HepG2 (cell line): ENCODE data around the gene CDIP1. TPM values are rescaled to one million over a fixed set of nuclear protein-coding genes. Genes with fewer than 3 reads are reported as not detected.

Source experiments
- ATF5 ChIP-seq: sonication (generic); formaldehyde crosslinking; IDR thresholded peaks from 2 replicates; pipeline ENCODE4 v1.4.0; 2020; ENCODE audit warnings: mild to moderate bottlenecking, low read depth, missing genetic modification reagents
- CCDC6 ChIP-seq: sonication (generic); formaldehyde crosslinking; IDR thresholded peaks from 2 replicates; pipeline ENCODE4 v1.8.1; 2022; ENCODE audit warnings: mild to moderate bottlenecking, missing genetic modification reagents, moderate library complexity
- ELF1 ChIP-seq: sonication (generic); formaldehyde crosslinking; IDR thresholded peaks from 2 replicates; pipeline ENCODE4 v1.4.0; 2020; ENCODE audit warnings: missing genetic modification reagents
- FOXK2 ChIP-seq: fragments of 450-650 bp; IDR thresholded peaks from 2 replicates; pipeline ENCODE4 v1.6.1; 2016
- GLMP ChIP-seq: sonication (generic); formaldehyde crosslinking; IDR thresholded peaks from 2 replicates; pipeline ENCODE4 v1.9.0; 2021; ENCODE audit warnings: missing genetic modification reagents, mild to moderate bottlenecking, borderline replicate concordance
- MIER2 ChIP-seq: IDR thresholded peaks from 2 replicates; pipeline ENCODE4 v1.6.1; 2016; ENCODE audit warnings: missing biosample characterization, missing genetic modification reagents
- NFE2L2 ChIP-seq: fragments of 150-350 bp; IDR thresholded peaks from 2 replicates; pipeline ENCODE4 v1.6.1; 2014; ENCODE audit warnings: low read length
- RXRB ChIP-seq: IDR thresholded peaks from 2 replicates; pipeline ENCODE4 v1.6.1; 2016; ENCODE audit warnings: borderline replicate concordance, missing genetic modification reagents, missing compliant biosample characterization
- SP140L ChIP-seq: sonication (generic); formaldehyde crosslinking; IDR thresholded peaks from 2 replicates; pipeline ENCODE4 v1.4.0; 2020; ENCODE audit warnings: missing genetic modification reagents, borderline replicate concordance
- TERF1 ChIP-seq: sonication (generic); formaldehyde crosslinking; IDR thresholded peaks from 2 replicates; pipeline ENCODE4 v1.8.0; 2022; ENCODE audit warnings: mild to moderate bottlenecking, missing genetic modification reagents, moderate library complexity
- WIZ ChIP-seq: sonication (generic); formaldehyde crosslinking; IDR thresholded peaks from 2 replicates; pipeline ENCODE4 v1.5.1; 2020; ENCODE audit warnings: mild to moderate bottlenecking, missing genetic modification reagents
- YY1 ChIP-seq: IDR thresholded peaks from 2 replicates; pipeline ENCODE4 v1.6.1; 2011; ENCODE audit warnings: low read length, low read depth, moderate library complexity, mild to moderate bottlenecking; ENCODE audit not compliant: insufficient read depth, insufficient replicate concordance
- ZBTB4 ChIP-seq: sonication (generic); formaldehyde crosslinking; IDR thresholded peaks from 2 replicates; pipeline ENCODE4 v1.4.0; 2020; ENCODE audit warnings: missing genetic modification reagents, mild to moderate bottlenecking, borderline replicate concordance
- ZBTB7A ChIP-seq: sonication (generic); formaldehyde crosslinking; IDR thresholded peaks from 2 replicates; pipeline ENCODE4 v1.8.0; 2022; ENCODE audit warnings: mild to moderate bottlenecking, missing genetic modification reagents
- ZFP36 ChIP-seq: fragments of 150-350 bp; IDR thresholded peaks from 2 replicates; pipeline ENCODE4 v1.6.1; 2018; ENCODE audit warnings: borderline replicate concordance, low read length, low read depth; ENCODE audit not compliant: partially characterized antibody
- ZNF550 ChIP-seq: sonication (generic); formaldehyde crosslinking; IDR thresholded peaks from 2 replicates; pipeline ENCODE4 v1.4.0; 2020; ENCODE audit warnings: mild to moderate bottlenecking, missing genetic modification reagents, borderline replicate concordance
- polyA plus RNA-seq, 8 experiments: library from polyadenylated mRNA; depleted of rRNA in 3 of 8; stranded (reverse) in 7 of 8; unstranded in 1 of 8; fragments of >200 nt; fragmentation: Illumina TruSeq in 4 of 8; extraction: Trizol in 4 of 8; gene quantifications; 2 replicates each; pipeline versions ENCODE4 v1.2.1 to v1.2.3, GENCODE V29; 2011 to 2016; ENCODE audit warnings: low read depth in 4 of 8, missing spikeins in 1 of 8, mixed read lengths in 1 of 8; ENCODE audit not compliant: insufficient read depth in 1 of 8
- total RNA-seq, 5 experiments: library from RNA; depleted of rRNA; stranded (reverse); fragments of >200 nt; fragmentation: Illumina TruSeq; extraction: Trizol; gene quantifications; 2 replicates each; pipeline ENCODE4 v1.2.3, GENCODE V29; 2016; ENCODE audit warnings: low read depth in 1 of 5
- TF ChIP-seq, protein P1 (sequence below): sonication (generic); formaldehyde crosslinking; IDR thresholded peaks from 2 replicates; pipeline ENCODE4 v1.8.1; 2022; ENCODE audit warnings: mild to moderate bottlenecking, missing genetic modification reagents
- TF ChIP-seq, protein P2 (sequence below): sonication (generic); formaldehyde crosslinking; IDR thresholded peaks from 2 replicates; pipeline ENCODE4 v1.5.0; 2020; ENCODE audit warnings: mild to moderate bottlenecking, low read depth, missing genetic modification reagents, borderline replicate concordance
- TF ChIP-seq, protein P3 (sequence below): sonication (generic); formaldehyde crosslinking; IDR thresholded peaks from 2 replicates; pipeline ENCODE4 v1.4.0; 2020; ENCODE audit warnings: low read depth, mild to moderate bottlenecking, missing genetic modification reagents

CDIP1 gene
- total and polyA plus RNA-seq, 2 of the 13 experiments (the other 11 are each of a cell fraction or from before 2014, with no cell fraction given): 31.2 to 56.7 TPM

- TF ChIP-seq ZBTB7A (CRISPR knock-in tag) (peak; percentile 88), YY1 (peak; percentile 29), SP140L (CRISPR knock-in tag) (no peak), NFE2L2 (no peak), ZNF550 (CRISPR knock-in tag) (no peak), ZBTB4 (CRISPR knock-in tag) (no peak), ZFP36 (no peak), TERF1 (CRISPR knock-in tag) (no peak), ATF5 (CRISPR knock-in tag) (no peak), WIZ (CRISPR knock-in tag) (no peak), FOXK2 (peak; percentile 98), CCDC6 (CRISPR knock-in tag) (peak; percentile 70), GLMP (CRISPR knock-in tag) (no peak), ELF1 (CRISPR knock-in tag) (no peak), RXRB (peak; percentile 89), MIER2 (CRISPR knock-in tag) (peak; percentile 13; the same call in 1 of the 2 replicates)
- TF ChIP-seq, protein P1, sequence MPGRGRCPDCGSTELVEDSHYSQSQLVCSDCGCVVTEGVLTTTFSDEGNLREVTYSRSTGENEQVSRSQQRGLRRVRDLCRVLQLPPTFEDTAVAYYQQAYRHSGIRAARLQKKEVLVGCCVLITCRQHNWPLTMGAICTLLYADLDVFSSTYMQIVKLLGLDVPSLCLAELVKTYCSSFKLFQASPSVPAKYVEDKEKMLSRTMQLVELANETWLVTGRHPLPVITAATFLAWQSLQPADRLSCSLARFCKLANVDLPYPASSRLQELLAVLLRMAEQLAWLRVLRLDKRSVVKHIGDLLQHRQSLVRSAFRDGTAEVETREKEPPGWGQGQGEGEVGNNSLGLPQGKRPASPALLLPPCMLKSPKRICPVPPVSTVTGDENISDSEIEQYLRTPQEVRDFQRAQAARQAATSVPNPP (CRISPR knock-in tag): 0 out of 2 replicates have a peak, but pooled peaks have one; percentile 18
- TF ChIP-seq, protein P2, sequence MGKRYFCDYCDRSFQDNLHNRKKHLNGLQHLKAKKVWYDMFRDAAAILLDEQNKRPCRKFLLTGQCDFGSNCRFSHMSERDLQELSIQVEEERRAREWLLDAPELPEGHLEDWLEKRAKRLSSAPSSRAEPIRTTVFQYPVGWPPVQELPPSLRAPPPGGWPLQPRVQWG: no peak
- TF ChIP-seq, protein P3, sequence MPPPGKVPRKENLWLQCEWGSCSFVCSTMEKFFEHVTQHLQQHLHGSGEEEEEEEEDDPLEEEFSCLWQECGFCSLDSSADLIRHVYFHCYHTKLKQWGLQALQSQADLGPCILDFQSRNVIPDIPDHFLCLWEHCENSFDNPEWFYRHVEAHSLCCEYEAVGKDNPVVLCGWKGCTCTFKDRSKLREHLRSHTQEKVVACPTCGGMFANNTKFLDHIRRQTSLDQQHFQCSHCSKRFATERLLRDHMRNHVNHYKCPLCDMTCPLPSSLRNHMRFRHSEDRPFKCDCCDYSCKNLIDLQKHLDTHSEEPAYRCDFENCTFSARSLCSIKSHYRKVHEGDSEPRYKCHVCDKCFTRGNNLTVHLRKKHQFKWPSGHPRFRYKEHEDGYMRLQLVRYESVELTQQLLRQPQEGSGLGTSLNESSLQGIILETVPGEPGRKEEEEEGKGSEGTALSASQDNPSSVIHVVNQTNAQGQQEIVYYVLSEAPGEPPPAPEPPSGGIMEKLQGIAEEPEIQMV (CRISPR knock-in tag): no peak; the same call in none of the 2 replicates
Observed at GRCh38 chr16:4461250-4462085, 77.1 kb downstream of the CDIP1 start (continued).
